Mucosa of rectum (tissue), 2 donors: Measurements from ENCODE around the gene RBKS.

Experiments
- H3K27ac ChIP-seq, 2 donors: one replicate each; pipeline ENCODE4 v1.7.0; 2013; ENCODE audit warnings: inconsistent platforms in 2 of 2, low read depth in 2 of 2, low read length in 2 of 2
- H3K27me3 ChIP-seq, 2 donors: one replicate each; pipeline ENCODE4 v1.7.0; 2013; ENCODE audit warnings: low read length in 2 of 2; ENCODE audit not compliant: control insufficient read depth in 2 of 2, insufficient read depth in 2 of 2
- H3K36me3 ChIP-seq, 2 donors: one replicate each; pipeline ENCODE4 v1.7.0; 2013; ENCODE audit warnings: low read length in 2 of 2; ENCODE audit not compliant: control insufficient read depth in 2 of 2, insufficient read depth in 2 of 2
- H3K4me1 ChIP-seq, 2 donors: one replicate each; pipeline ENCODE4 v1.7.0; 2013; ENCODE audit warnings: low read length in 2 of 2, mild to moderate bottlenecking in 1 of 2; ENCODE audit not compliant: control insufficient read depth in 2 of 2, insufficient read depth in 2 of 2
- H3K4me3 ChIP-seq, 2 donors: one replicate each; pipeline ENCODE4 v1.7.0; 2013; ENCODE audit warnings: low read length in 2 of 2
- H3K9ac ChIP-seq, 2 donors: one replicate each; pipeline ENCODE4 v1.7.0; 2013; ENCODE audit warnings: low read length in 2 of 2, low read depth in 1 of 2, mild to moderate bottlenecking in 1 of 2
- H3K9me3 ChIP-seq, 2 donors: one replicate each; pipeline ENCODE4 v1.7.0; 2013; ENCODE audit warnings: low read length in 2 of 2; ENCODE audit not compliant: control insufficient read depth in 2 of 2
- donor health status: healthy.
- donor health status: Normal muscosa, but diverticular disease.

Gene RBKS

DNA sequence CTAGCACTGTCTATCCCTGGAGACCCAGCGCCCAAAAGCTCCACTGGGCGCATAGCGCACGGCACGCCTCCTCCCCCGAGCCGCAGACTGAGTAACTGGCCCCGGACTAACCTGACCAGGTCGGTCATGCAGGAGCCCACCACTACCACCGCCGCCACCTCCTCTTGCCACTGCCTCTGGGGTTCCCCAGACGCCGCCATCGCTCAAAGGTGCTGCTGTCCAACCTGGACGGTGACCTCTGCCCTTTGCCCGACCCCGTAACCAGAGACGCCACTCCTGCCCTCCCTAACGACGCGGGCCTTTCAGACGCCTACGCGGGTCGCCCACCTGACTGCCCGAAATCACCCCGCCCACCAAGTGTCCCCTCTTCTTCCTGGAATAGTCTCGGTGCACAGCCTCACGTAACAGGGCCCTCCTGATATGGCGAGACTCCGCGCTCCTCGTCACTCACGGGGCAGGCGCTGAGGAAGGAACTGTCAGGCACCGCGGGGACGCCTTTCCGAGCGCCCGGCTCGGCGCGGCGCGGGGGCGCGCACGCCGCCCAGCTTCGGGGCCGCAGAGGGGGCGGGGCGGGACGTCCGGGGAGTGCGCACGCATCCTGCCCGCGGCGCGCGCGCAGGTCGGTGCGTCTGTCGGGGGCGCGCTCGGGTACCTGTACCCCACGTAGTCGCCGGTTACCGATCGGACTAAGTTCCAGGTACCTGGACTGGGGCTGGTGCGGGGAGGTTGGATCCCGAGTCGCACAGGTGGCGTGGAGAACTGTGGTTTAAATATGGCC is at the start of gene RBKS, which contains the start of gene BABAM2:
Gene RBKS (minus strand): TSS at position 242 of the 778 bp plus-strand sequence. CDS start 42 bp downstream, at position 200.
Gene BABAM2 (plus strand): TSS at position 584 of the 778 bp plus-strand sequence. CDS start 3,828 bp downstream, outside the sequence.
- no peaks in the 10 kb centered on the region for H3K9me3 ChIP-seq
- no peaks in the 10 kb centered on the region for H3K27me3 ChIP-seq
- H3K9ac ChIP-seq = peak within 1 kb of the TSS; percentile 93 to 94
- H3K4me1 ChIP-seq = peaks cover 3 to 20% of the 10 kb centered on the region in 2 donors
- peak within 1 kb of the TSS; percentile 88 to 95 for H3K4me3 ChIP-seq
- no peaks in the 10 kb centered on the region for H3K36me3 ChIP-seq
- peak within 1 kb of the TSS; percentile 95 to 96 for H3K27ac ChIP-seq

DNA sequence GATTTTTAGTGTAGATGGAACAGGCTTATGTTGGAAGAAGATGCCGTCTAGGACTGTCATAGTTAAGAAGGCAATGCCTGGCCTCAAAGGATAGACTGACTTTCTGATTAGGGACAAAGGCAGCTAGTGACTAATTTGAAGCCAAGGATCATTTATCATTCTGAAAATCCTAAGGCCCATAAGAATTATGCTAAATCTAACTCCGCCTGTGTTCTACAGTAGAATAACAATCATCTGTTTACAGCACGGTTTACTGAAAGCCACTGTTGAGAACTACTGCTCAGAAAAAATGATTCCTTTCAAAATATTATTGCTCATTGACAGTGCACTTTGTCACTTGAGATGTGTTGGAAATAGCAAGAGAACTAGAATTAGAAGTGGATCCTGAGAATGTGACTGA is 44.8 kb upstream of the RBKS start:
- no peaks in the 10 kb centered on the region for H3K36me3 ChIP-seq
- H3K27me3 ChIP-seq = no peaks in the 10 kb centered on the region
- H3K27ac ChIP-seq = no peak overlapping the region
- H3K4me1 ChIP-seq = peaks cover 3 to 13% of the 10 kb centered on the region in 2 donors
- no peak overlapping the region for H3K4me3 ChIP-seq
- H3K9ac ChIP-seq = no peak overlapping the region
- no peaks in the 10 kb centered on the region for H3K9me3 ChIP-seq

DNA sequence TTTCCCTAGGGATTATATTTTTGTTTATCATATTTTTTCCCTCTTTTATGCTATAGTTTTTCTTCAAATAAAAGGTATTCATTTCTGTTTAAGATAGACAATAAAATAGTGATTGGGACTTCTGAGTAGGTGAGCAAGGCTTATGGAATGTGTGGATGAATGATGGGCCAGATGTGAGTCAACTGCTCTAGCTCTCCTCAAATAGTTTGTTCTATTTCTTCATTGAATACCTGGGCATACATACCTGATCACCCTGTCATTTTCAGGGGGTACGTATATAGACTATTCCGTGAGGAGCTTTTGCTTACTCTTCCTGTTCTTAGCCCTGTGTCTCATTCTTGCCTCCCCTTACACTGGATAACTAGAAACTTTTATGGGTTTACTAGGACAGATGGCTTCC is 42.2 kb upstream of the RBKS start:
- no peaks in the 10 kb centered on the region for H3K9me3 ChIP-seq
- no peak overlapping the region for H3K9ac ChIP-seq
- H3K27me3 ChIP-seq = no peaks in the 10 kb centered on the region
- no peak overlapping the region for H3K27ac ChIP-seq
- peaks cover 3 to 26% of the 10 kb centered on the region in 2 donors for H3K4me1 ChIP-seq
- H3K4me3 ChIP-seq = no peak overlapping the region
- no peaks in the 10 kb centered on the region for H3K36me3 ChIP-seq

DNA sequence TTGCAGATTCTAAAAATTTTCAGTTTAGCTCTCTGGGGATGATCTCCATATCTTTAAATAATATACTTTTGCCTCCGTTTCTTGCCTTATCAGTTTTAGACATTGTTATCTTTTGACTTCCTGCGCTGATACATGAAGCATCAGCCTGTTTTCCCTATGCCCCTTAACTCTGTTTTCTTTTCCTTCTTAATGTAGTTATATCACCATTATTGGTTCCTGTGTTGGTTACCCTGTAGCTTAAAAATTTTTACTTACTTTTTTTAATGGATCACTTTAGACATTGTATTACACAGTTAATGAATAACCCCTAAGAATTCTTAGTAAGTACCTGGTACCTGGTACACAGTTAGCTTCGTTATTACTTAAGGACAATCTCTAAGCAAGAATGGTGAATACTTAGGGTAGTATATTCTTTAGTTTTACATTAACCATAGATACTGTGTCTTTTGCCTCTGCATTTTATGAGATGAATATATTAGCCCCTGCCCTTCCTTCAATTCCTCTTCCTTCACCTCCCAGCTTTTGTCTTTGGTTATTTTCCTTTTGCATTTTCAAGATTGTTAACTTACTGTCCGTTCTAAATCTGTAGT is 41.3 kb upstream of the RBKS start:
- Histone ChIP-seq H3K27ac (peak overlapping the region; percentile 25 to 48), H3K9me3 (no peaks in the 10 kb centered on the region), H3K4me1 (peaks cover 3 to 26% of the 10 kb centered on the region in 2 donors), H3K36me3 (no peaks in the 10 kb centered on the region), H3K9ac (no peak overlapping the region), H3K4me3 (peak overlapping the region in 1 of 2 donors; percentile 51), H3K27me3 (no peaks in the 10 kb centered on the region)

DNA sequence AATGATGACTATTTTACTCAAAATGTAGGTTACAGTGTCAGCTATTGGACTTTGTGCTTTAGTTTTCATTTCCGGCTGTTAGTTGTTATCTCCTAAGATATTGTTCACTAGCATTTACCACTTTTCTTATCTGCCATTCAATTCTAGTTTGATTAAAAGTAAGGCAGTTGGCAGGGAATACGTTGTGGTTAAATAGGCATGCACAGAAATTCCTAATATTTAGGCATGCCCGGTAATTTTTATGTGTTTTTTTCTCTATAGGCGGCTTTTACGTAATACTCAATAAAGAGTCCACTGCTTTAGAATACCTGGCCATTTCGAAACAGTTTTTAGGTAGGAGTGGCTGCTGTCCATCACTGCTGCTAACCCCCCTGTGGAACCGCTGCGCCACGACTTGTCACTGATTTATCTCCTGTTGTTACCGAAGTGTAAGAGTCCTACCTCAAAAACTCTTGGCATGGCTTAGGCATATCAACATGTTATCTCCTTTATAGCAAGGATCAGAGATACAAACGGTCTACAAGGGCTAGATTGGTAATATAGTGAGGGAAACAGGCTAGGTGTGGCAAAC is 39.8 kb upstream of the RBKS start:
- Histone ChIP-seq H3K4me3 (peak overlapping the region; percentile 38 to 55), H3K27ac (peak overlapping the region; percentile 71 to 87), H3K9me3 (no peaks in the 10 kb centered on the region)

DNA sequence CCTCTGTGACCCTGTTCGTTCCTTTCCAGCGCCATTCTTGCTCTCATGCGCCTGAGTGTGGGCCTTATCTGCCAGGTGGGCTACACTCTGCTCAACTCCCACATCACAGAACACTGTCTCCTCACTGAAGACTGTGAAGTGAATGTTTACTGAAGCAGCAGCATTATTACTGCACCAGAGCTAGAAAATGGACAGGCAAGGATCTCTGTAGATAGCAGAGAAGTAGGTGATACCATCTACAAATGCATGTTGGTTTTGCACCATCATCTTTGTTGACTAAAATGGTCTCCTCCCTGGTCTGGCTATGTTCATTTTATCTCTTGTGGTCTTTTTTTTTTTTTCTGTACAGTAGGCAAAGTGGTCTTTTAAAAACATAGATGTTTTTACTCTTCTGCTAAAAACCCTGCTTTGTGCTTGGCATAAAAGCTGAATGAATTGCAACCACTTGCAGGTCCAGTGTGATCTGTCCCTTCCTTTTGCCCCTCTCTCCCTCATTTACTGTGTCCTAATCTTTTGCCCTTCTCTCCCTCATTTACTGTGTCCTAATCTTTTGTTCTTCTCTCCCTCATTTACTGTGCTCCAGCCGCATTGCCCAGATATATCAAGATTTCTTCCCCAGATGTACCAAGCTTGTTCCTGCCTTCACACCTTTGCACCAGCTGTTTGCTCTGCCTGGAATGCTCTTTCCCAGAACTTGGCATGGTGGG is 35.7 kb upstream of the RBKS start:
- Histone ChIP-seq H3K9me3 (no peaks in the 10 kb centered on the region), H3K4me1 (peaks cover 7 to 33% of the 10 kb centered on the region in 2 donors), H3K27ac (no peak overlapping the region), H3K27me3 (no peaks in the 10 kb centered on the region), H3K9ac (no peak overlapping the region), H3K36me3 (no peaks in the 10 kb centered on the region), H3K4me3 (no peak overlapping the region)

More for the DNA sequence above, 39.8 kb upstream of the RBKS start:
- Histone ChIP-seq H3K27me3 (no peaks in the 10 kb centered on the region), H3K4me1 (peaks cover 3 to 26% of the 10 kb centered on the region in 2 donors), H3K9ac (peak overlapping the region in 1 of 2 donors; percentile 45), H3K36me3 (no peaks in the 10 kb centered on the region)

DNA sequence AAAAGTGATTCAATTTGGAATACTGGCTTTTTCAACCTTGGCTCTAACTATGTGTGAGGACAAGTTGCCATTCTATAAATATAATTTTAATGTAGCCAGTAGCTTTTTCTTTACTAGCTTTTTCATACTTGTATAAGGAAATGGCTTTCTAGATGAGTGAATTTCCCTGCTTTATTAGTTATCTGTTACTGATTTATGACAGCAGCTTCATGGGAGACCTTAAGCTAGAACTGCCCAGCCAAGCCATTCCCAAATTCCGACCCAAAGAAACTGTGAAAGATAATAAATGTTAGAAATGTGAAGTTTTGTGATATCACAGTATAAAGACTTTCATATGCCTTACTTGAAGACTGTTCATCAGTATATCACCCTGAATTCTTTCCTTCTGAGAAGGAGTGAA is 32.7 kb upstream of the RBKS start:
- Histone ChIP-seq H3K9ac (no peak overlapping the region), H3K4me3 (no peak overlapping the region), H3K27ac (no peak overlapping the region), H3K27me3 (no peaks in the 10 kb centered on the region), H3K4me1 (peaks cover 7 to 12% of the 10 kb centered on the region in 2 donors), H3K36me3 (no peaks in the 10 kb centered on the region), H3K9me3 (no peaks in the 10 kb centered on the region)

DNA sequence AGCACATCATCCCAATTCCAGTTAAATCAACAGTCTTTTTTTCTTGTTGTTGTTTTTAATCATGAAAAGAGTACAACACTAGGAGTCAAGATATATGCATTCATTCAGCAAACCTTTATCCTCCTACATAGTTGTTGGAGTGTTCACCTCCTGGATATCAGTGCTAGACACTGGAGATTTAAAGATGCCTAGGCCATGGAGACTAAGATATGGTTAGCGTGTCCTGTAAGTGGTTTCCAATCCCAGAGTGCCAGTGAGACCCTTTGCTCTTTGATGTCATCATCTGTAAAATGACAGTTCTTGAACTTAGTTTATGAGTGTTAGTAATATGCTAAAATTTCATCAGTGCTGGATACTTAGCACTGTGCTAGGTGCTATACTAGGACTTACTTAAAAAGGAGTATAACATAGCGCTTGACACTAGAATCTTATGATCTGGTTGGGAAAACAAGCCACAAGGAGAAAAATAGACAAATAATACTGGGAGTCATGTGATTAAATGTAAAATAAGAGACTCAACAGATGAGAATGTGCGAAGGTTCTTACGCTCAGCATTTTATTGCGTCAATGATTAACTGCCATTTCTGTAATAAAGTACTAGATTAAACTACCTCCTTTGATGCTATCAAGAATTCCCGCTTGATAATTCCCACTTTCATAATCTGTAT is 31.8 kb upstream of the RBKS start:
- Histone ChIP-seq H3K36me3 (no peaks in the 10 kb centered on the region), H3K27me3 (no peaks in the 10 kb centered on the region), H3K4me1 (peaks cover 7 to 12% of the 10 kb centered on the region in 2 donors), H3K9ac (peak overlapping the region in 1 of 2 donors; percentile 30), H3K27ac (peak overlapping the region in 1 of 2 donors; percentile 35), H3K4me3 (no peak overlapping the region), H3K9me3 (no peaks in the 10 kb centered on the region)

DNA sequence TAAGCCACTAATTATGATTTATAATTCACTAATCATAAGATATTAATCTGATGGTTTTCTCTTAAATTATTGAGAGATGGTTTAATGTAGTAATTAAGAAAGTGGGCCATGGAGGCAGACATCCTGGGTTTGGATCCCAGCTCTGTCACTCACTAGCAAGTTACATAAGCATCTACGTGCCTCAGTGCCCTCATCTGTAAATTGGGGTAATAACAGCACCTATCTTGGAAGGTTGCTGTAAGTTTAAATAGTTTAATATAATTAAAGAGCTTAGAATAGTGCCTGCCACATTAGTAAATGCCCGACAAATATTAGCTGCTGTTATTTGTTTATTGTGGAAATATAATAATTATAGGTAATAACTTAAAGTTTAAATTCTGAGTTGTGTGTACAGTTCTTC is 31.2 kb upstream of the RBKS start:
- no peaks in the 10 kb centered on the region for H3K36me3 ChIP-seq
- no peak overlapping the region for H3K27ac ChIP-seq
- no peaks in the 10 kb centered on the region for H3K27me3 ChIP-seq
- no peak overlapping the region for H3K4me3 ChIP-seq
- H3K9me3 ChIP-seq = no peaks in the 10 kb centered on the region
- H3K4me1 ChIP-seq = peaks cover 7 to 12% of the 10 kb centered on the region in 2 donors
- H3K9ac ChIP-seq = no peak overlapping the region
